A673 (cell line): ENCODE measurements around the gene COLQ.

Experiments used
- CTCF ChIP-seq: fragments of 300-800, 200-600 bp; sonication (generic); conservative IDR thresholded peaks from 2 replicates; pipeline ENCODE4 v1.5.1; 2017; ENCODE audit warnings: low read depth, mild to moderate bottlenecking, antibody characterized with exemption, low read length, moderate library complexity, mixed read lengths
- EZH2 ChIP-seq: fragments of 200-600 bp; sonication (generic); IDR thresholded peaks from 2 replicates; pipeline ENCODE4 v1.6.1; 2017; ENCODE audit warnings: borderline replicate concordance, low read depth, mild to moderate bottlenecking, mixed read lengths, antibody characterized with exemption, low read length; ENCODE audit not compliant: poor library complexity, severe bottlenecking

GRCh38 chr3:15436246-15436645, 85.3 kb downstream of the COLQ start:
- TF ChIP-seq CTCF (no peak), EZH2 (no peak)
